ENCODE data around the gene NOP53.
A peak's percentile ranks its signal among the peaks of the same experiment; 100 is the strongest.
"Not testable (repeated sequence)": the region's sequence is repeated elsewhere in the genome, so short reads cannot be mapped to it uniquely, and the experiment has no call there.

Gene NOP53

GRCh38 chr19:47745010-47745901 is at the start of gene NOP53:
TSS of gene NOP53 (plus strand) at chr19:47745546. CDS start at chr19:47745560, 14 bp downstream.
- DNase-seq, result peak; percentile 42

GRCh38 chr19:47696635-47697034 is 48.7 kb upstream of the NOP53 start:
- DNase-seq, result no peak

GRCh38 chr19:47697863-47698609 is 47.3 kb upstream of the NOP53 start:
- no peak for DNase-seq

- no peak for DNase-seq
Observed at GRCh38 chr19:47698631-47699359, 46.6 kb upstream of the NOP53 start.

GRCh38 chr19:47699360-47699917 is 45.9 kb upstream of the NOP53 start:
- DNase-seq, result no peak

GRCh38 chr19:47700934-47701716 is 44.2 kb upstream of the NOP53 start:
- DNase-seq, result no peak

- no peak for DNase-seq
Observed at GRCh38 chr19:47701717-47702552, 43.4 kb upstream of the NOP53 start.

- no peak for DNase-seq
Observed at GRCh38 chr19:47702671-47703070, 42.7 kb upstream of the NOP53 start.

GRCh38 chr19:47703301-47703700 is 42.0 kb upstream of the NOP53 start:
- DNase-seq, result no peak

- DNase-seq, result no peak
Observed at GRCh38 chr19:47704024-47704423, 41.3 kb upstream of the NOP53 start.

GRCh38 chr19:47704656-47705055 is 40.7 kb upstream of the NOP53 start:
- no peak for DNase-seq

- no peak for DNase-seq
Observed at GRCh38 chr19:47707135-47707925, 38.0 kb upstream of the NOP53 start.

- no peak for DNase-seq
Observed at GRCh38 chr19:47711652-47712242, 33.6 kb upstream of the NOP53 start.

- DNase-seq, result no peak
Observed at GRCh38 chr19:47713046-47714021, 32.0 kb upstream of the NOP53 start, which contains the start of gene EHD2. TSS of gene EHD2 (plus strand) at chr19:47713422. CDS start at chr19:47716613, 3,191 bp downstream.

GRCh38 chr19:47714339-47714738 is 31.0 kb upstream of the NOP53 start:
- DNase-seq, result no peak

GRCh38 chr19:47714855-47715254 is 30.5 kb upstream of the NOP53 start:
- not testable (repeated sequence) for DNase-seq

- no peak for DNase-seq
Observed at GRCh38 chr19:47716270-47716937, 28.9 kb upstream of the NOP53 start.

Measured in SIG-M5 (cell line).